Rectal smooth muscle tissue (tissue), 1 donor: Measurements from ENCODE around the gene PNMA8C.

ENCODE experiments used
- H3K27ac ChIP-seq: one replicate; pipeline ENCODE4 v1.7.0; 2013; ENCODE audit warnings: low read depth, low read length, inconsistent platforms
- H3K27me3 ChIP-seq: one replicate; pipeline ENCODE4 v1.7.0; 2013; ENCODE audit warnings: low read length; ENCODE audit not compliant: control insufficient read depth, insufficient read depth
- H3K36me3 ChIP-seq: one replicate; pipeline ENCODE4 v1.7.0; 2013; ENCODE audit warnings: low read length; ENCODE audit not compliant: control insufficient read depth, insufficient read depth
- H3K4me1 ChIP-seq: one replicate; pipeline ENCODE4 v1.7.0; 2013; ENCODE audit warnings: low read length; ENCODE audit not compliant: control insufficient read depth, insufficient read depth
- H3K4me3 ChIP-seq: one replicate; pipeline ENCODE4 v1.7.0; 2013; ENCODE audit warnings: low read length
- H3K9ac ChIP-seq: one replicate; pipeline ENCODE4 v1.7.0; 2013; ENCODE audit warnings: low read length

PNMA8C gene

DNA sequence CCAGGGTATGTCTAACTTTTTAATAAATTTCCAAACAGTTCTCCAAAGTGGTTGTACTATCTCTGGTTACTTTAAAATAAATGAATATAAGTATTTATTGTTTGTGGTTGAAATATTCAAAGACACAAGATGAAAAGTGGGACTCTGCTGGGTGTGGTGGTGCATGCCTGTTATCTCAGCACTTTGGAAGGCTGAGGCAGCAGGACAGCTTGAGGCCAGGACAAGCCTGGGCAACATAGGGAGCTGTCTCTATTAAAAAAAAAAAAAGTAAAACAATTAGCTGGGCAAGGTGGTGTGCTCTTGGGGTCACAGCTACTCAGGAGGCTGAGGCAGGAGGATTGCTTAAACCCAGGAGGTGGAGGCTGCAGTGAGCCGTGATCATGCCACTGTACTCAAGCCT, 32.2 kb upstream of the PNMA8C start:
- H3K27ac ChIP-seq = no peak overlapping the region
- H3K9ac ChIP-seq = no peak overlapping the region
- H3K4me3 ChIP-seq = no peak overlapping the region
- H3K36me3 ChIP-seq = no peaks in the 10 kb centered on the region
- H3K27me3 ChIP-seq = no peaks in the 10 kb centered on the region
- H3K4me1 ChIP-seq = no peaks in the 10 kb centered on the region

DNA sequence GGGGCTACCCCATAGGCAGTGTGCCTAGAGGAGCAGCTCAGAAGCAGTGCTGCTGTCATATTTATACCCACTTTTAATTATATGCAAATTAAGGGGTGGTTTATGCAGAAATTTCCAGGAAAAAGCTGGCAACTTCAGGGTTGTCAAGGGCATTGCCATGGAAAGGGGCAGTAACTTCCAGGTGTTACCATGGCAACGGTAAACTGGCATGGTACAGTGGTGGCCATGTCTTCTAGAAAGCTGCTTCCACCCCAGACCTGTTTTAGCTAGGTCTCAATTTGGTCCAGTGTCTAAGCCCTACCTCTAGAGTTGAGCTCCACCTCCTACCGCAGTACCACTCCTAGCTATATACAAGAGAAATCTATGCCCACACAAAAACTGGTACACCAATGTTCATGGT, 31.3 kb upstream of the PNMA8C start:
- Histone ChIP-seq H3K27me3 (no peaks in the 10 kb centered on the region), H3K4me3 (no peak overlapping the region), H3K9ac (no peak overlapping the region), H3K36me3 (no peaks in the 10 kb centered on the region), H3K27ac (no peak overlapping the region), H3K4me1 (no peaks in the 10 kb centered on the region)

- H3K27ac ChIP-seq = no peak overlapping the region
- no peak overlapping the region for H3K4me3 ChIP-seq
- H3K27me3 ChIP-seq = no peaks in the 10 kb centered on the region
- H3K4me1 ChIP-seq = no peaks in the 10 kb centered on the region
- no peaks in the 10 kb centered on the region for H3K36me3 ChIP-seq
- no peak overlapping the region for H3K9ac ChIP-seq
Observed at GRCh38 chr19:46456930-46457329, 28.2 kb upstream of the PNMA8C start.

DNA sequence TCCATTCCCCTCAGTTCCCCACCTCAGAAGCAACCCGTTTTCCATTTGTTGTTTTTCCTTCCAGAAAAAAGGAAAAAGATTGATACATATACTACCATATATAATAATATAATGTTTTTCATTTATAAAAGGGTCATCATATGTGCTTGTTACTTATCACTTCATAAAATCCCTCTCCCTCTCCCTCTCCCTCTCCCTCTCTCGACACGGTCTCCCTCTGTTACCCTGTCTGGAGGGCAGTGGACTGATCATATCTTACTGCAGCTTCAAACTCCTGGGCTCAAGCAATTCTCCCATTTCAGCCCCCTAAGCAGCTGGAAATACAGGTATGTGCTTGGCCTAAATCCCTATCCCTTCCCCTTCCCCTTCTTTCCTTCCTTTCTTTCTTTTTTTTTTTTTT, 25.5 kb upstream of the PNMA8C start:
- Histone ChIP-seq H3K27me3 (no peaks in the 10 kb centered on the region), H3K9ac (no peak overlapping the region), H3K27ac (no peak overlapping the region), H3K4me3 (no peak overlapping the region), H3K4me1 (no peaks in the 10 kb centered on the region), H3K36me3 (no peaks in the 10 kb centered on the region)

- no peak overlapping the region for H3K27ac ChIP-seq
- no peaks in the 10 kb centered on the region for H3K4me1 ChIP-seq
- no peak overlapping the region for H3K4me3 ChIP-seq
- no peak overlapping the region for H3K9ac ChIP-seq
- no peaks in the 10 kb centered on the region for H3K27me3 ChIP-seq
- H3K36me3 ChIP-seq = no peaks in the 10 kb centered on the region
Observed at GRCh38 chr19:46453661-46454060, 24.9 kb upstream of the PNMA8C start.

DNA sequence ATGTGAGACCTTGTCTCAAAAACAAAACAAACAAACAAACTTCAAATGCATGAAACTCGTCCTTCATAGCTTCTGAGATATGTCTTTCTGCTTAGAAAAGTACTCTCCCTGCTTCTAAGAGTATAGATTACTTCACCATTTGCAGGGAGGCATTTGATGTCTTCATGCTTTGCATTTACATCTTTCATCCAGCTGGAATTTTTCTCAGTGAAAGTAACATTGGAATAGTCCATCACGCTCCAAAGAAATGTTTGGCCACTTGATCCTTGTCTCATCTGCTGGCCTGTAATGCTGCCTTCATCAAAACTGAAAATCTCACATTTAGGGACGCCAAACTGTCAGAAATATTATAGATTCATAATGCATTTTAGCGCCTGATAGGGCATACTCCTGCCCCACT, 23.4 kb upstream of the PNMA8C start:
- H3K36me3 ChIP-seq = no peaks in the 10 kb centered on the region
- H3K4me3 ChIP-seq = no peak overlapping the region
- H3K9ac ChIP-seq = no peak overlapping the region
- no peaks in the 10 kb centered on the region for H3K4me1 ChIP-seq
- no peaks in the 10 kb centered on the region for H3K27me3 ChIP-seq
- no peak overlapping the region for H3K27ac ChIP-seq

DNA sequence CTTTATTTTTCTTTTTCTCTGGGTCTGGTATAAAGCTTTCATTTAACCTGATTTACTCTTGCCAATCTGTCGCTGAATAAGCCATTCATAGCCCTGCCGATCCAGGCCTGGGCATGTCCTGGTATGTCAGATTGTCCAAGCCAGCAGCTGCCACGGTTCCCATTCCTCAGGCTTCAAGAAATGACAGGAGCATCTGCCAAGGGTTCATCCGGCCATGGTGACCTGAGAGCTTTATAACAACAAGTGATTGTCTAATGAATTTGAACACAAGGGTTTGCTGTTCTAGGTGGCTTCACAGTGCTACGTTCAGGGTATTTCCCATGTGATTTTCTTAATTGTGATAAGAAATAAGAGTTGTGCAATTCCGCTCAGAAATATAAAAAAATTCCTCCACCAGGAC, 22.6 kb upstream of the PNMA8C start:
- no peaks in the 10 kb centered on the region for H3K4me1 ChIP-seq
- no peak overlapping the region for H3K9ac ChIP-seq
- no peaks in the 10 kb centered on the region for H3K27me3 ChIP-seq
- no peaks in the 10 kb centered on the region for H3K36me3 ChIP-seq
- no peak overlapping the region for H3K27ac ChIP-seq
- no peak overlapping the region for H3K4me3 ChIP-seq

GRCh38 chr19:46450737-46451136, 22.0 kb upstream of the PNMA8C start:
- Histone ChIP-seq H3K36me3 (no peaks in the 10 kb centered on the region), H3K27me3 (no peaks in the 10 kb centered on the region), H3K4me3 (no peak overlapping the region), H3K4me1 (no peaks in the 10 kb centered on the region), H3K9ac (no peak overlapping the region), H3K27ac (no peak overlapping the region)

GRCh38 chr19:46449228-46449627, 20.5 kb upstream of the PNMA8C start:
- no peaks in the 10 kb centered on the region for H3K4me1 ChIP-seq
- H3K27me3 ChIP-seq = no peaks in the 10 kb centered on the region
- H3K4me3 ChIP-seq = no peak overlapping the region
- no peaks in the 10 kb centered on the region for H3K36me3 ChIP-seq
- no peak overlapping the region for H3K9ac ChIP-seq
- H3K27ac ChIP-seq = no peak overlapping the region

DNA sequence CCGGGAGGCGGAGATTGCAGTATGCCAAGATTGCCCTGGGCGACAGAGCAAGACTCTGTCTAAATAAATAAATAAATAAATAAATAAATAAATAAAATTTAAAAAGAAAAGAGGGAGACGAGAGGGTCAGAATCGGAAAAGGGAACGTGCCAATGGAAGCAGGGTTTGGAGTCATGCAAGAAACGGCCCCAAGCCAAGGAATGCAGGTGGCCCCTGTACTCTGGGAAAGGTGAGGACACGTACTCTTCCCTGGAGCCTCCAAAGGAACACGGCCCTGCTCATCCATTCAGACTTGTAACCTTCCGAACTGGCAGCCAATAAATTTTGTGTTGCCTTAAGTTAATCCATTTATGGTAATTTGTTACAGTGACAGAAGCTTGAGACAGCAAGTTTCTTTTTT, 19.9 kb upstream of the PNMA8C start:
- no peak overlapping the region for H3K9ac ChIP-seq
- H3K27ac ChIP-seq = no peak overlapping the region

DNA sequence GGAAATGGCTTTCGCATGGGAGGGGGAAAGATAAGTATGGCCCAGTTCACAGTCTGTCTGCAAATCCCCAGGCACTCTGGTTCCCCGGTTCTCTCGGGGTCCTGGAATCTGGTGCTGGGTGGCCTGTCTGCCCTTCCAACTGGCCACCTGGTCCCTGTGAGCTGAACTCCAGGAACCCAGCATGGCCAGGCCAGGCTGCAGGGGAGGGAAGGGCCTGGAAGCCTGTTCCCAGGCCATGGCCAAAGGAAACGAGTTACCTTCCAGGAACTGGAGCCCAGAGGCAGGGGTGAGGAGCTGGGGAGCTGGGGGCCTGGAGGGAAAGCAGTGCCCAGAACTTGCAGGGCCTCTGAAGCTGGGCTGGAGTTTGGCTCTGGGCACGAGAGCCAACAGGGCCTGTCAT, 19.1 kb upstream of the PNMA8C start:
- no peaks in the 10 kb centered on the region for H3K36me3 ChIP-seq
- H3K27me3 ChIP-seq = no peaks in the 10 kb centered on the region
- no peak overlapping the region for H3K4me3 ChIP-seq
- no peaks in the 10 kb centered on the region for H3K4me1 ChIP-seq
- H3K9ac ChIP-seq = no peak overlapping the region
- no peak overlapping the region for H3K27ac ChIP-seq

More for the DNA sequence above, 19.9 kb upstream of the PNMA8C start:
- Histone ChIP-seq H3K4me3 (no peak overlapping the region), H3K36me3 (no peaks in the 10 kb centered on the region), H3K4me1 (no peaks in the 10 kb centered on the region), H3K27me3 (no peaks in the 10 kb centered on the region)

DNA sequence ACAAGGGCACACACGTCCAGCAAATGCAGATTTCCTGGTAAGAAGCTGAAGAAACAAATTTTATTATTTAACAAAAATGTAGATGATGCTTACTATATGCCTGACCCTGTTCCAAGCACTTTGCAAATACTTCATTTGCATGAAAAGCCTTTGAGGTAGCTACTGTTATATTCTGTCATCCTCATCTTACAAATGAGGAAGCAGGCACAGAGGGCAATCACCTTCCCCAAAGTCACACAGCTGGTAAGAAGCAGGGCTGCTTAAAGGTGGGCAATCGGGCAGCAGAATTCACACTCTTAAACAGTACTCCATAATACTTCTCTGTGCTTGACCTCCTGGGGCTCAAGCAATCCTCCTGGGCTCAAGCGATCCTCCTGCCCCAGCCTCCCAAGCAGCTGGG, 18.3 kb upstream of the PNMA8C start:
- Histone ChIP-seq H3K4me1 (no peaks in the 10 kb centered on the region), H3K27me3 (no peaks in the 10 kb centered on the region), H3K36me3 (no peaks in the 10 kb centered on the region), H3K27ac (no peak overlapping the region), H3K4me3 (no peak overlapping the region), H3K9ac (no peak overlapping the region)

- Histone ChIP-seq H3K4me3 (no peak overlapping the region), H3K27me3 (no peaks in the 10 kb centered on the region), H3K27ac (no peak overlapping the region), H3K4me1 (no peaks in the 10 kb centered on the region), H3K9ac (no peak overlapping the region), H3K36me3 (no peaks in the 10 kb centered on the region)
Observed at GRCh38 chr19:46446021-46446420, 17.3 kb upstream of the PNMA8C start.
